ENCODE data around the gene CCDC50. TPM values are rescaled to one million over a fixed set of nuclear protein-coding genes. Genes with fewer than 3 reads are reported as not detected.

Gene CCDC50
- total RNA-seq, 1 experiment from 2014 or later: not detected

Other genes starting within 250 kb of the CCDC50 start
- gene OSTN, start 130.2 kb upstream of the CCDC50 start, total RNA-seq (2014; rRNA removed; shearing (Covaris generic); ENCODE audit: low replicate concordance): not detected in 2 replicates
- gene UTS2B, start 1.1 kb downstream of the CCDC50 start, total RNA-seq (2014; rRNA removed; shearing (Covaris generic); ENCODE audit: low replicate concordance): not detected in 2 replicates
- not detected in 2 replicates for gene PYDC2, start 131.8 kb downstream of the CCDC50 start, total RNA-seq (2014; rRNA removed; shearing (Covaris generic); ENCODE audit: low replicate concordance)